Right renal cortex interstitium (tissue), 3 donors: ENCODE data around the gene PRMT5. TPM values are rescaled to one million over a fixed set of nuclear protein-coding genes. Genes with fewer than 3 reads are reported as not detected.

ENCODE experiments used
- DNase-seq, 3 donors: peaks; one replicate each; pipeline ENCODE4 v3.0.0-alpha.2; 2013; ENCODE audit warnings: low read depth in 3 of 3, low spot score in 2 of 3
- polyA plus RNA-seq, 3 donors: library from polyadenylated mRNA; unstranded; fragments of 120-200 nt; gene quantifications; one replicate each; pipeline ENCODE4 v1.2.1, GENCODE V29; 2013; ENCODE audit not compliant: insufficient read length in 3 of 3

The PRMT5 gene
- polyA plus RNA-seq, 3 donors: 150 to 165 (median 163) TPM

GRCh38 chr14:22878271-22879246 is 50.6 kb downstream of the PRMT5 start:
- no peak for DNase-seq

- no peak for DNase-seq
Measured at GRCh38 chr14:22877000-22877501, 52.1 kb downstream of the PRMT5 start.

GRCh38 chr14:22875748-22876319 is 53.3 kb downstream of the PRMT5 start:
- DNase-seq: no peak

GRCh38 chr14:22875003-22875747 is 54.0 kb downstream of the PRMT5 start:
- no peak for DNase-seq

- no peak for DNase-seq
Measured at GRCh38 chr14:22872833-22873520, 56.2 kb downstream of the PRMT5 start.

- peak in 2 of 3 donors; percentile 90 to 91 for DNase-seq
Measured at GRCh38 chr14:22872033-22872832, 56.9 kb downstream of the PRMT5 start.

- DNase-seq: peak in 2 of 3 donors; percentile 73 to 84
Measured at GRCh38 chr14:22871224-22872032, 57.7 kb downstream of the PRMT5 start, which contains the start of gene LRP10. Gene LRP10, plus strand, starts transcription at chr14:22871740. Its CDS starts 564 bp downstream, at chr14:22872304.

- no peak for DNase-seq
Measured at GRCh38 chr14:22870811-22871223, 58.4 kb downstream of the PRMT5 start.

Other genes starting within 250 kb of the PRMT5 start
- 100 to 1,000 TPM; 132 to 140 (median 138) TPM for gene OXA1L, start 162.7 kb downstream of the PRMT5 start, polyA plus RNA-seq
- gene SLC7A7, start 113.9 kb downstream of the PRMT5 start, polyA plus RNA-seq: 100 to 1,000 TPM; 101 to 121 (median 108) TPM
- 10 to 100 TPM; 63.5 to 78.6 (median 75.8) TPM for gene MRPL52, start 99.5 kb downstream of the PRMT5 start, polyA plus RNA-seq
- 100 to 1,000 TPM; 132 to 140 (median 134) TPM for gene MMP14, start 92.8 kb downstream of the PRMT5 start, polyA plus RNA-seq
- 10 to 100 TPM; 67.4 to 85.7 (median 73.1) TPM for gene LRP10, start 57.6 kb downstream of the PRMT5 start, polyA plus RNA-seq
- gene REM2, start 46.2 kb downstream of the PRMT5 start, polyA plus RNA-seq: 1 to 10 TPM in 2 of 3 donors, under 1 TPM in 1; 0.89 to 1.5 (median 1.2) TPM
- 100 to 1,000 TPM; 118 to 125 (median 119) TPM for gene RBM23, start 10.2 kb downstream of the PRMT5 start, polyA plus RNA-seq
- gene HAUS4, start 27.7 kb upstream of the PRMT5 start, polyA plus RNA-seq: 10 to 100 TPM; 56.0 to 60.1 (median 56.4) TPM
- 10 to 100 TPM; 72.8 to 93.8 (median 86.4) TPM for gene AJUBA, start 53.2 kb upstream of the PRMT5 start, polyA plus RNA-seq
- 10 to 100 TPM; 18.3 to 19.2 (median 18.8) TPM for gene C14orf93, start 80.8 kb upstream of the PRMT5 start, polyA plus RNA-seq
- 100 to 1,000 TPM; 229 to 253 (median 251) TPM for gene PSMB5, start 105.5 kb upstream of the PRMT5 start, polyA plus RNA-seq
- gene PSMB11, start 112.8 kb upstream of the PRMT5 start, polyA plus RNA-seq: not detected
- 10 to 100 TPM; 13.3 to 18.0 (median 14.0) TPM for gene CDH24, start 128.1 kb upstream of the PRMT5 start, polyA plus RNA-seq
- 100 to 1,000 TPM; 201 to 227 (median 206) TPM for gene ACIN1, start 165.8 kb upstream of the PRMT5 start, polyA plus RNA-seq
- 100 to 1,000 TPM in 1 of 3 donors, 10 to 100 TPM in 2; 90.1 to 102 (median 91.2) TPM for gene C14orf119, start 166.1 kb upstream of the PRMT5 start, polyA plus RNA-seq
- gene CIROP, start 175.6 kb upstream of the PRMT5 start, polyA plus RNA-seq: under 1 TPM in 1 of 3 donors, not detected in 2; 0.08 TPM
- under 1 TPM; 0.08 to 0.21 (median 0.19) TPM for gene CEBPE, start 189.9 kb upstream of the PRMT5 start, polyA plus RNA-seq